ENCODE results near the gene SCARB2. TPM values are rescaled to one million over a fixed set of nuclear protein-coding genes. Genes with fewer than 3 reads are reported as not detected.

The SCARB2 gene
- total RNA-seq, 1 donor from 2014 or later: 223 TPM

- peak; percentile 58 for DNase-seq
Measured at GRCh38 chr4:76198411-76199237, 15.0 kb downstream of the SCARB2 start.

GRCh38 chr4:76197971-76198410 lies 15.6 kb downstream of the SCARB2 start:
- DNase-seq: peak; percentile 59

DNA sequence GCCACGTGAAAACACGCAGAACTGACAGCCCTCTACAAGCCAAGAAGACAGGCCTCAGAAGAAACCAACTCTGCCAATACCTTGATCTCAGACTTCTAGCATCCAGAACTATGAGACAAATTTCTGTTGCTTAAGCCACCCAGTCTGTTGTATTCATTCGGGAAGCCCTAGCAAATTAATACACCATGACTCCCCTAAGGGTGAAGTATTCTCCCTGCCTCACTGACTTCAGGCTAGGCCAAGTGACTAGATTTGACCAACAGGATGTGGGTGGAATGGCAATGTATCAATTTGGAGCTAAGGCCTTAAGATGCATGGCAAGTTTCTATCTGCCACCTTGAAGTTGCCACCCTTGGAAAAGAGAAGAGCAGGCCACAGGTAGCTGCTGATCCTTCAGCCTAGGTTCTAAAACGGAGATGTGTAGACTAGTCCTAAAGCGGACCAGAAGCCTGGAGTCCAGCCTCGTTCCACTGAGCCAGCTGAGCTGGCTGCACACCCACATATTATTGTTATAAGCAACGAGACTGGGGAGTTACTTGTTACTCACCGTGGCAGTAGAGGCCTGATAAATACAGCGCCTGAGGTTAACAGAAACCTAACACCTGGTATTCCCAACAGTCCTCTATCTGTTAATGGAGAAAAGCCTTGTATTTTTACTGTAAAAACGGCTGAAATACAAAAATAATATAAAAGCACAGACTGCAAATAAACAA lies 16.4 kb downstream of the SCARB2 start:
- no peak for DNase-seq

GRCh38 chr4:76196376-76196775 lies 17.2 kb downstream of the SCARB2 start:
- no peak for DNase-seq

DNA sequence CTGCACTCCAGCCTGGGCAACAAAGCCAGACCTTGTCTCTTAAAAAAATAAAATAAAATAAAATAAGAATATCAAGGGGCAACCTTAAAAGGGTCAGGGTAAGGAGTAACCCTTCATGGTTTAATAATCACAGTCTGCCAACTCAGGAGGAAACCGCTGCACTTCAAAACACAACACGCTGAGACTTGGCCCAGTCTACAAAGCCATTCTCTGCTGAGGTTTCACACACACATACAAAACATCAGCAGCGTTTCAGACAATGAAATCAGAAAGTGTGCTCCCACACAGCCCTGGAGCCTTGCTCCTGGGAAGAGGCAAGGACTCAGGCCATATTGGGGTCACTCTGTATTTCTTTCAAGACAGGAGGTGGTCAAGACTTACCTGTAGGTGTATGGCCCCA lies 18.3 kb downstream of the SCARB2 start:
- DNase-seq: no peak

DNA sequence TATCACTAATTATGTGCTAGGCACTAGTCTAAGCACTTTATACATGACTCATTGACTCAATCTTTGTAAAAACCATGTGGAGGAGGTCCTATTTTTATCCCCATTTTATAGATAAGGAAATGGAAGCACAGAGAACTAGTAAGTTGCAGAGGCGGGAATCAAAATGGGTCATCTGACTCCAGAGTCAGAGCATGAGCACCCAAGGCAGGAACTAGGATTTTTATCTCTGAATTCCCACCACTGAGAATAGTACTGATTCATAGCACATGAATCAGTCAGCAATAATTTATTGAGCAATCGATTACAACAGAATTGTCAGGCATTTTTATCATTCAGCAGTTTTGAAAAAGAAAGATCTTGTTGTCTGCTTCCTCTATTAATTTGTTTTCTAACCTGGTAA lies 19.3 kb downstream of the SCARB2 start:
- DNase-seq: no peak

DNA sequence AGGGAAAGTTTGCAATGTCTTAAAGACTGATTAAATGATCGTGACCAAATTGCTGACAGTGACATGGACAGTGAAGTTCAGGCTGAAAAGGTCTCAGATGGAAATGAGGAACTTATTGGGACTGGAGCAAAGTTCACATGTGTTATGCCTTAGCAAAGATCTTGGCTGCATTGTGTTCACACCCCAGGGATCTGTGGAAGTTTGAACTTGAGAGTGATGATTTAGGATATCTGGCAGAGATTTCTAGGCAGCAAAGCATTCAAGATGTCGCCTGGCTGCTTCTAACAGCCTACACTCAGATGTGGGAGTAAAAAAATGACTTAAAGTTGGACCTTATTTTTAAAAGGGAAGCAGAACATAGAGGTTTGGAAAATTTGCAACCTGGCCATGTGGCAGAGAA lies 21.4 kb downstream of the SCARB2 start:
- no peak for DNase-seq

GRCh38 chr4:76188557-76188956 lies 25.1 kb downstream of the SCARB2 start:
- DNase-seq: no peak

GRCh38 chr4:76188149-76188548 lies 25.5 kb downstream of the SCARB2 start:
- no peak for DNase-seq

GRCh38 chr4:76187152-76187551 lies 26.5 kb downstream of the SCARB2 start:
- DNase-seq: no peak

DNA sequence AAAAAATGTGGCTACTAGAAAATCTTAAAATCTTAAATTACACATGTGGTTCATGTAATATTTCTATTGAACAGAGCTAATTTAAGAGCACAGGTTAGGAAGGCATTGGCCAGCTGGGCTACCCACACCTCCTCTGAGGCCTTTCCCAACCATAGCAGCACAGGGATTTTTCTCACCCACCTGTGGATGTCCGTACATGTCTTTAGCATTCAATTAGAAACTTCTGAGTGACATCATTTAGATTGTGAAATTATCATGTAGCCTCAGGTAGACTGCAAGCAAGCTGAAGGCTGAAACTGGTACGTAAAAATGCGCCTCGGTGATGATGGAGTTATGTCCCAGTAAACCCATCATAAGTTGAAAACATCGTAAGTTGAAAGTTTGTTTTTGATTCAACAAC lies 31.2 kb downstream of the SCARB2 start:
- DNase-seq: no peak

GRCh38 chr4:76179398-76180318 lies 34.0 kb downstream of the SCARB2 start:
- peak; percentile 69 for DNase-seq

DNA sequence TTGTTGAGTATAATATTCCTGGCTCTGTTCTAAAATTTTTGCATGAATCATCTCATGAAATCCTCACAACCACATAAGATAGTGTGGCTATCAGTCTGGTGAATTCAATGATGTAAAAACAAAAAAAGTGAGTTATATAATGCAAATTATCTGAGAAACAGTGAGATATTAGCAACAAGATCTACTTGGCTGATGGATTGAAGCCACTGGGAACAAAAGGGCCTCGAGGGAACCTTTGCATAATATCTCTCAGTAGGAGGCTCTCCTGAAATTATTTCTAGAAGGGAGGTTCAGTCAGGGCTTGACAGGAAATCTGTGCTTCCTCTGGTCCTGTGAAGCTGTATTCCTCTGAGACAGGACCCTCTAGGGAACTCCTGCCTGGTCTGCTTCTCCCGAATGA lies 35.3 kb downstream of the SCARB2 start:
- DNase-seq: no peak

DNA sequence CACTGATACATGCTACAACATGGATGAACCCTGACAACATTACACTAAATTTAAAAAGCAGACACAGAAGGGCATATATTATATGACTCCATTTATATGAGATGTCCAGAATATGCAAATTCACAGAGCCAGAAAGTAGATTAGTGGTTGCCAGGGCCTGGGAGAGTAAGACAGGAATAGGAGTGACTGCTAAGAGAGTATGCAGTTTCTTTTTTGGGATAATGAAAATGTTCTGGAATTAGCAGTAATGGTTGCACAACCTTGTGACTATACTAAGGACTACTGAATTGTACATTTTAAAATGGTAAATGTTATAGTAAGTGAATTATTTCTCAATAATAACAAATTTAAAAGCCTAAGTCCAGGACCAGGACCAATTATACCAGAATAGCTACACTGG lies 35.9 kb downstream of the SCARB2 start:
- no peak for DNase-seq

DNA sequence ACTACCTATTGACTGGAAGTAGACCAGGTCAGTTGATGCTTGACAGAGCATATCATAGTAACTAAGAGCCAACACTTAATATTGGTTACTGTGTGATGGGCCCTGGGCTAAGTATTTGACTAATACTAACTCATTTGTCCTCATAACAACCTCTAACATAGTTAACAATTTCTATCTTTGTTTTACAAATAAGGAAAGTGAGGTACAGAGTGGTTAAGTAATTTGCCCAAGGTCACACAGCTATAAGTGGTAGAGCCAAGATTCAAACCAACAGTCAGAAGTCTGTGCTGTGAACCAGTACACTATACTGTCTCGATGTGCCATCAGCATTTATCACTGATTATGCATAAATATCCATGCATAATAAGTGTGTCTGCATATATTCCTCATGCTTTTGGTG lies 38.3 kb downstream of the SCARB2 start:
- no peak for DNase-seq

GRCh38 chr4:76174216-76174615 lies 39.4 kb downstream of the SCARB2 start:
- DNase-seq: no peak

DNA sequence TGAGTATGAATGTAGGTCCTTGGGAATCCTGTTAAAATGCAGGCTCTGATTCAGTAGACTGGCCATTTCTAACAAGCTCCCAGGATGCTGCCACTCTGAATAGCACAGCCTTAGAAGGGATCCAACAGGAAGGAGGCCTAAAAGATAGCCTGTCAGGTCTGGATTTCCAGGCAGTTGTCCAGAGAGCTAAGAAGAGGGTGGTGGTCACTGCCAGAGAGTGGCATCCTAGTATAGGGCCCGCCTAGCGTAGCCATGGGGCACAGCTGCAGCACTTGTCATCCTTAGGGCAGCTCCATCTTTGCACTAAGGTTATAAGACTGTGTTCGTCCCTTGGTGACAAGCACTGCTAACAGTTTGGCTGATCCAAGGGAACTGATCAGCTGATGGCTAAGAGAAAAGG lies 44.9 kb downstream of the SCARB2 start:
- DNase-seq: no peak

GRCh38 chr4:76166480-76166879 lies 47.1 kb downstream of the SCARB2 start:
- no peak for DNase-seq

DNA sequence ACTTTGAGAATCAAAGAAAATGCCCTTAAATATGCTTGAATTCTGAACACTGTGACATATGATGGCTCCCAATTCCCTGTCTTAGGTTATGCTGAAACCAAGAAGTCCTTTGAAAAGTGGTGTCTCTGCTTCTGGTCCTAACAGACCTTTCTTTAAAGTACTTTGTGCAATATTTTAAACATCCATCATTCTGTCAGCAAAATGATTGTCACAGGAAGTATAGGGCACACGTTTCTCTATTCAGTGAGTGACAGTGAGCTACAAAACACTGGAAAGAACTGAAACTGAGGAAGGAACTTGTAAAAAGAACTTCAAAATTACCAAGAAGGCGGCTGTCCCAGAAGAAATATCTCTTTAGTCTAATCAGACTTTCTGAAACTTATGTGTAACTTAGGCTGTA lies 53.3 kb downstream of the SCARB2 start:
- DNase-seq: no peak

GRCh38 chr4:76156635-76157034 lies 57.0 kb downstream of the SCARB2 start:
- DNase-seq: no peak

DNA sequence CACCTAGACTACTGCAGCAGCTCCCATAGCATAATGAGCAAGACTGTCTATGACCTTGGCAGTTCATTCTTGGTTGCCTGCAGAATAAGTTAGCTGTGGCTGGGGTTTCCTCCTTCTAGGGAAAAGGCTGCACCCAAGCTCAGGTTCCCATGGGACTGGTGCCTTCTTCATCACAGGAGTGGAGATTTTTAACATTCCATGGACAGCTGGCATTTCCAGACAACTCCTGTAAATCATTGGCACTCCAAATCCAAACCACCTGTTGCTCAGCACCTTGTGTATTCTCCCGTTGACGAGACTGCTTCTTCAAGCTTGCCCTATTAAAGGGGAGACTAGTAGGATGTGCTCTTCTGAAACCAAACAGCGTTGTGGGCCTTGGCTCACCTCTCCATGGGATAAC lies 57.6 kb downstream of the SCARB2 start:
- DNase-seq: no peak

DNA sequence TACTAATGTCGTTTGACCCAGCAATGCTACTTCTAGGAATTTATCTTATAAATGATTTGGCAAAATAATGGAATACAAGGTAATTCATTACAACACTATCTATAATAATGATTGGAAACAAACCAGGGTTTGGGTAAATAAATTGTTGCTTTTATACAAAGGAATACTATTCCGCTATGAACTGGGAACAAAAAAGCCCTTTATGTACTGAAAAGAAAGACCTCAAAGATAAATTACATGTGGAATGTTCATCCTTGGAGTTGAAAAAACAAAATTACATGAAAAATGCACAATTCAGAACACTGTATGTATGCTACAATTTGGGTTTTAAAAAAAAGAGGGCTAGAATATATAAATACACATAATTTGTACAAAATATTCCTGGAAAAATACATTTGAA lies 60.3 kb downstream of the SCARB2 start:
- DNase-seq: no peak
